IMR-90 (cell line): ENCODE data around the gene TRPM4. TPM values are rescaled to one million over a fixed set of nuclear protein-coding genes. Genes with fewer than 3 reads are reported as not detected.
A peak's percentile ranks its signal among the peaks of the same experiment; 100 is the strongest.

ENCODE experiments used
- ATAC-seq: fragments of 200-7000 bp; cut with Tn5 transposase; 2 replicates; pipeline ENCODE4 v1.9.1; 2020; ENCODE audit warnings: low read depth, mild to moderate bottlenecking, moderate library complexity
- BruUV-seq: library from RNA; stranded (reverse); fragments of 400-500 nt; replicated peaks from 2 replicates; lab custom pipeline; 2021; lab: Mats Ljungman, UMichigan
- CTCF ChIA-PET: fragments of 300-600 bp; formaldehyde crosslinking; extraction: SDS; loops from one replicate; lab custom pipeline; 2021; ENCODE audit warnings: antibody characterized with exemption; lab: Yijun Ruan, JAX
- POLR2A ChIA-PET: fragments of 300-600 bp; sonication (Branson Sonifier 250); formaldehyde crosslinking; loops from one replicate; lab custom pipeline; 2022; ENCODE audit warnings: antibody characterized with exemption; ENCODE audit not compliant: unreplicated experiment; lab: Charles Lee
- DNase-seq: peaks from one replicate; pipeline ENCODE4 v3.0.0; 2013
- H2AFZ ChIP-seq: replicated peaks from 2 replicates; pipeline ENCODE3; 2013; ENCODE audit warnings: low read length, mild to moderate bottlenecking; ENCODE audit not compliant: poor library complexity
- H2AK5ac ChIP-seq: 2 replicates; pipeline ENCODE4 v1.6.1; 2013; ENCODE audit warnings: low read depth, low read length, inconsistent platforms
- H2AK9ac ChIP-seq: replicated peaks from 2 replicates; pipeline ENCODE3; 2013; ENCODE audit warnings: mild to moderate bottlenecking, low read depth, low read length, moderate library complexity; ENCODE audit not compliant: poor library complexity
- H2BK120ac ChIP-seq: 2 replicates; pipeline ENCODE4 v1.6.1; 2013; ENCODE audit warnings: low read depth, low read length, inconsistent platforms
- H2BK15ac ChIP-seq: 3 replicates; pipeline ENCODE4 v1.6.1; 2013; ENCODE audit warnings: low read depth, low read length, inconsistent platforms
- H2BK20ac ChIP-seq: 2 replicates; pipeline ENCODE4 v1.6.1; 2013; ENCODE audit warnings: low read depth, mild to moderate bottlenecking, inconsistent platforms, low read length, moderate library complexity
- H2BK5ac ChIP-seq: 2 replicates; pipeline ENCODE4 v1.6.1; 2013; ENCODE audit warnings: mild to moderate bottlenecking, low read depth, low read length, inconsistent platforms; ENCODE audit not compliant: poor library complexity, severe bottlenecking
- H3K14ac ChIP-seq: replicated peaks from 2 replicates; pipeline ENCODE4 v1.6.1; 2013; ENCODE audit warnings: low read depth, low read length, inconsistent platforms
- H3K18ac ChIP-seq: 2 replicates; pipeline ENCODE4 v1.6.1; 2013; ENCODE audit warnings: low read depth, low read length, control low read depth
- H3K23ac ChIP-seq: 2 replicates; pipeline ENCODE4 v1.6.1; 2013; ENCODE audit warnings: low read depth, low read length, inconsistent platforms
- H3K27ac ChIP-seq: 2 replicates; pipeline ENCODE4 v1.5.1; 2013; ENCODE audit warnings: mild to moderate bottlenecking, control low read depth, low read length; ENCODE audit not compliant: insufficient read depth
- H3K27me3 ChIP-seq: 2 replicates; pipeline ENCODE4 v1.6.1; 2013; ENCODE audit warnings: low read length; ENCODE audit not compliant: control insufficient read depth, insufficient read depth
- H3K36me3 ChIP-seq: 2 replicates; pipeline ENCODE4 v1.6.1; 2013; ENCODE audit warnings: low read length, mixed read lengths; ENCODE audit not compliant: control insufficient read depth, insufficient read depth
- H3K4ac ChIP-seq: 2 replicates; pipeline ENCODE4 v1.6.1; 2013; ENCODE audit warnings: low read depth, low read length, inconsistent platforms
- H3K4me1 ChIP-seq: 2 replicates; pipeline ENCODE4 v1.6.1; 2013; ENCODE audit warnings: low read length, mixed read lengths; ENCODE audit not compliant: control insufficient read depth, insufficient read depth
- H3K4me2 ChIP-seq: 2 replicates; pipeline ENCODE4 v1.6.1; 2013; ENCODE audit warnings: low read depth, mild to moderate bottlenecking, control low read depth, low read length, moderate library complexity
- H3K4me3 ChIP-seq: 2 replicates; pipeline ENCODE4 v1.5.1; 2013; ENCODE audit warnings: low read depth, mild to moderate bottlenecking, control low read depth, low read length, moderate library complexity; ENCODE audit not compliant: insufficient read depth
- H3K56ac ChIP-seq: 2 replicates; pipeline ENCODE4 v1.6.1; 2013; ENCODE audit warnings: low read length, inconsistent platforms; ENCODE audit not compliant: insufficient read depth; ENCODE audit errors: extremely low read depth
- H3K79me1 ChIP-seq, 2 experiments: 2 replicates each; pipeline ENCODE4 v1.6.1; 2013; ENCODE audit warnings: low read length in 2 of 2, inconsistent platforms in 1 of 2, low read depth in 1 of 2
- H3K9ac ChIP-seq: 2 replicates; pipeline ENCODE4 v1.6.1; 2013; ENCODE audit warnings: low read depth, low read length, control low read depth
- H3K9me1 ChIP-seq: 2 replicates; pipeline ENCODE4 v1.6.1; 2013; ENCODE audit warnings: low read length, inconsistent platforms; ENCODE audit not compliant: insufficient read depth
- H3K9me3 ChIP-seq: 2 replicates; pipeline ENCODE4 v1.6.1; 2013; ENCODE audit warnings: low read length; ENCODE audit not compliant: control insufficient read depth, insufficient read depth
- H4K20me1 ChIP-seq: 2 replicates; pipeline ENCODE4 v1.6.1; 2013; ENCODE audit warnings: low read length, inconsistent platforms; ENCODE audit not compliant: insufficient read depth
- H4K5ac ChIP-seq: 2 replicates; pipeline ENCODE4 v1.6.1; 2013; ENCODE audit warnings: mild to moderate bottlenecking, low read depth, low read length, control low read depth
- H4K8ac ChIP-seq, 2 experiments: 2 replicates each; pipeline ENCODE4 v1.6.1; 2013; ENCODE audit warnings: low read depth in 2 of 2, low read length in 2 of 2, control low read depth in 1 of 2, inconsistent platforms in 1 of 2
- H4K91ac ChIP-seq: 2 replicates; pipeline ENCODE4 v1.6.1; 2013; ENCODE audit warnings: low read depth, low read length, inconsistent platforms; ENCODE audit not compliant: insufficient read depth
- BHLHE40 ChIP-seq: fragments of 150-350 bp; IDR thresholded peaks from 2 replicates; pipeline ENCODE4 v1.6.1; 2016; ENCODE audit warnings: mild to moderate bottlenecking, low read depth, low read length
- CHD1 ChIP-seq: IDR thresholded peaks from 2 replicates; pipeline ENCODE4 v1.6.1; 2012; ENCODE audit warnings: low read depth, low read length, improper control_type of control experiment
- CTCF ChIP-seq: conservative IDR thresholded peaks from 2 replicates; pipeline ENCODE4 v1.5.1; 2012; ENCODE audit warnings: mild to moderate bottlenecking, low read depth, low read length, improper control_type of control experiment
- ELK1 ChIP-seq: fragments of 150-350 bp; IDR thresholded peaks from 2 replicates; pipeline ENCODE4 v1.6.1; 2016; ENCODE audit warnings: low read depth, mild to moderate bottlenecking, low read length, moderate library complexity, borderline replicate concordance
- NFE2L2 ChIP-seq: fragments of 150-350 bp; IDR thresholded peaks from 2 replicates; pipeline ENCODE4 v1.6.1; 2016; ENCODE audit warnings: low read depth, mild to moderate bottlenecking, low read length
- RCOR1 ChIP-seq: IDR thresholded peaks from 2 replicates; pipeline ENCODE4 v1.6.1; 2012; ENCODE audit warnings: mild to moderate bottlenecking, low read length, improper control_type of control experiment; ENCODE audit not compliant: insufficient replicate concordance
- RFX5 ChIP-seq: IDR thresholded peaks from 2 replicates; pipeline ENCODE4 v1.8.0; 2012; ENCODE audit warnings: low read depth, mild to moderate bottlenecking, low read length, moderate library complexity
- USF2 ChIP-seq: fragments of 150-350 bp; IDR thresholded peaks from 2 replicates; pipeline ENCODE4 v1.6.1; 2017; ENCODE audit warnings: mild to moderate bottlenecking, antibody characterized with exemption, low read length, low read depth
- WGBS, 2 experiments: methylation state at CpG; one replicate each; pipeline versions ENCODE4 v1.1.5 to v1.1.7; 2013; ENCODE audit warnings: missing lambda C conversion rate in 2 of 2; ENCODE audit not compliant: insufficient read length in 1 of 2; ENCODE audit errors: extremely low coverage in 2 of 2; 5-methylcytosine and 5-hydroxymethylcytosine counted together
- dilution Hi-C: fragments of 300-500 bp; cut with HindIII; formaldehyde crosslinking; loops from one replicate; pipeline ENCODE4 v1.14.3; 2018; ENCODE audit warnings: low sequenced_read_pairs; ENCODE audit not compliant: unreplicated experiment
- in situ Hi-C: fragments of 300-500 bp; cut with MboI; formaldehyde crosslinking; loops from 3 replicates; pipeline ENCODE4 v1.14.3; 2019; ENCODE audit warnings: low sequenced_read_pairs, inconsistent platforms, mixed read lengths
- intact Hi-C: fragments of 100-400 bp; cut with micrococcal nuclease; formaldehyde crosslinking; loops from 2 replicates; pipeline ENCODE4 v1.10.0; 2022
- polyA plus RNA-seq, 3 experiments: library from polyadenylated mRNA; depleted of rRNA; stranded (reverse); fragments of >200 nt; gene quantifications; 2 replicates each; pipeline ENCODE4 v1.2.3, GENCODE V29; 2012; ENCODE audit warnings: low replicate concordance in 1 of 3
- total RNA-seq: library from RNA; depleted of rRNA; stranded (reverse); fragments of >200 nt; gene quantifications from 2 replicates; pipeline ENCODE4 v1.2.3, GENCODE V29; 2012

The TRPM4 gene
- total and polyA plus RNA-seq, 2 of the 4 experiments (the other 2 are of a cell fraction), result 2.2 to 19.7 TPM

GRCh38 chr19:49151267-49152118 lies 6.1 kb upstream of the TRPM4 start:
- ChIA-PET POLR2A (no interaction called here), CTCF (no interaction called here)
- Histone ChIP-seq H2BK20ac (no peak overlapping the region), H2BK5ac (no peak overlapping the region), H2BK120ac (no peak overlapping the region), H3K14ac (no peak overlapping the region), H3K23ac (no peak overlapping the region; the same call in 1 of the 2 replicates), H3K79me1 (0 out of 4 replicates have a peak, but pooled peaks cover 0 to 7% of the 10 kb centered on the region in 2 experiments), H3K9me3 (no peaks in the 10 kb centered on the region), H3K4me1 (peaks cover 4% of the 10 kb centered on the region; the same call in 1 of the 2 replicates), H3K4me2 (peak overlapping the region; percentile 33; the same call in 1 of the 2 replicates), H3K4ac (no peak overlapping the region; the same call in 1 of the 2 replicates), H2AFZ (peak overlapping the region; percentile 56), H2AK5ac (no peak overlapping the region), H2AK9ac (peak overlapping the region; percentile 23), H3K18ac (no peak overlapping the region), H3K9me1 (no peaks in the 10 kb centered on the region), H2BK15ac (no peak overlapping the region), H3K56ac (no peak overlapping the region), H3K27me3 (peaks cover 8% of the 10 kb centered on the region; the same call in 1 of the 2 replicates), H3K4me3 (no peak overlapping the region), H3K27ac (no peak overlapping the region), H3K36me3 (no peaks in the 10 kb centered on the region), H4K20me1 (no peaks in the 10 kb centered on the region), H4K8ac (no peak overlapping the region; a peak in 1 of 4 replicates), H4K5ac (no peak overlapping the region), H3K9ac (no peak overlapping the region), H4K91ac (no peak overlapping the region)
- in situ Hi-C loops (no loop called here), dilution Hi-C loops (no loop called here), intact Hi-C loops (no loop called here)
- no peak for TF ChIP-seq CTCF
- no peak for TF ChIP-seq ELK1
- TF ChIP-seq CHD1, result no peak
- TF ChIP-seq RFX5, result no peak
- TF ChIP-seq NFE2L2, result no peak
- TF ChIP-seq RCOR1, result peak; percentile 31
- no peak for TF ChIP-seq BHLHE40
- TF ChIP-seq USF2, result peak; percentile 58
- 10% methylated on average over 26 of the region's 45 CpGs; no CpG with 5 or more reads in 1 of the 2 experiments for WGBS, 2 experiments
- no TSS peak for BruUV-seq
- DNase-seq, result peak; percentile 11
- no peak for ATAC-seq
